Measurements from ENCODE around the gene NAA40.

The NAA40 gene

GRCh38 chr11:63978551-63979239 lies 39.9 kb downstream of the NAA40 start:
- POLR2A ChIA-PET, result no interaction called here
- TF ChIP-seq BHLHE40 (IDR thresholded peaks at IDR 0.05; ENCODE audit: borderline replicate concordance) (no peak), TARDBP (IDR thresholded peaks at IDR 0.05) (no peak), LEF1 (IDR thresholded peaks at IDR 0.05; ENCODE audit: borderline replicate concordance) (no peak), FOXA1 (IDR thresholded peaks at IDR 0.05) (no peak), CTBP1 (IDR thresholded peaks at IDR 0.05; ENCODE audit: borderline replicate concordance) (no peak), NFRKB (IDR thresholded peaks at IDR 0.05) (no peak), ELF4 (IDR thresholded peaks at IDR 0.05) (no peak), SUZ12 (IDR thresholded peaks at IDR 0.05) (no peak), PKNOX1 (IDR thresholded peaks at IDR 0.05) (no peak), FOXM1 (IDR thresholded peaks at IDR 0.05; ENCODE audit: borderline replicate concordance) (no peak)
- CTCF ChIA-PET, result no interaction called here
- DNase-seq (ENCODE audit: extremely low spot score), result no peak

GRCh38 chr11:63979426-63979825 lies 40.6 kb downstream of the NAA40 start:
- POLR2A ChIA-PET, result no interaction called here
- DNase-seq (ENCODE audit: extremely low spot score), result no peak
- TF ChIP-seq BHLHE40 (IDR thresholded peaks at IDR 0.05; ENCODE audit: borderline replicate concordance) (no peak), NFRKB (IDR thresholded peaks at IDR 0.05) (no peak), FOXA1 (IDR thresholded peaks at IDR 0.05) (no peak), LEF1 (IDR thresholded peaks at IDR 0.05; ENCODE audit: borderline replicate concordance) (no peak), ELF4 (IDR thresholded peaks at IDR 0.05) (no peak), PKNOX1 (IDR thresholded peaks at IDR 0.05) (no peak), L3MBTL2 (conservative IDR thresholded peaks at IDR 0.05) (no peak), CTBP1 (IDR thresholded peaks at IDR 0.05; ENCODE audit: borderline replicate concordance) (no peak), FOXK2 (IDR thresholded peaks at IDR 0.05) (no peak), SP1 (IDR thresholded peaks at IDR 0.05) (no peak), HDGF (IDR thresholded peaks at IDR 0.05; ENCODE audit: borderline replicate concordance) (no peak), TARDBP (IDR thresholded peaks at IDR 0.05) (no peak), ARNT (IDR thresholded peaks at IDR 0.05) (no peak), SUZ12 (IDR thresholded peaks at IDR 0.05) (no peak), FOXM1 (IDR thresholded peaks at IDR 0.05; ENCODE audit: borderline replicate concordance) (no peak), ZNF384 (IDR thresholded peaks at IDR 0.05) (no peak)
- CTCF ChIA-PET, result no interaction called here

GRCh38 chr11:63985812-63986155 lies 47.0 kb downstream of the NAA40 start:
- no peak for DNase-seq (ENCODE audit: extremely low spot score)
- POLR2A ChIA-PET, result interaction anchor here (1.2 to 1.5 kb wide), 2 partner anchors 9 to 11 kb away, joined by 4 to 9 read pairs; partner anchors contain the start of gene COX8A
- CTCF ChIA-PET, result no interaction called here
- TF ChIP-seq FOXK2 (IDR thresholded peaks at IDR 0.05) (no peak), CTBP1 (IDR thresholded peaks at IDR 0.05; ENCODE audit: borderline replicate concordance) (no peak), TARDBP (IDR thresholded peaks at IDR 0.05) (no peak), NFRKB (IDR thresholded peaks at IDR 0.05) (no peak)

GRCh38 chr11:63986156-63986931 lies 47.5 kb downstream of the NAA40 start, which contains the start of gene OTUB1:
OTUB1 (plus strand) TSS chr11:63986438; CDS start chr11:63986457, 19 bp downstream.
- ChIA-PET CTCF (no interaction called here), POLR2A (interaction anchor here (1.2 to 1.5 kb wide), 2 partner anchors 9 to 12 kb away, joined by 4 to 9 read pairs; partner anchors contain the start of gene COX8A)
- DNase-seq (ENCODE audit: extremely low spot score), result peak; percentile 94
- no peak for TF ChIP-seq FOXM1 (IDR thresholded peaks at IDR 0.05; ENCODE audit: borderline replicate concordance)
- TF ChIP-seq ELF4 (IDR thresholded peaks at IDR 0.05), result peak; percentile 95

- TF ChIP-seq SP1 (IDR thresholded peaks at IDR 0.05) (no peak), ELF4 (IDR thresholded peaks at IDR 0.05) (no peak), NFRKB (IDR thresholded peaks at IDR 0.05) (no peak), TARDBP (IDR thresholded peaks at IDR 0.05) (no peak), L3MBTL2 (conservative IDR thresholded peaks at IDR 0.05) (0 out of 2 replicates have a peak, but pooled peaks have one; percentile 12)
- DNase-seq (ENCODE audit: extremely low spot score), result no peak
- ChIA-PET CTCF (no interaction called here), POLR2A (no interaction called here)
These were observed 48.2 kb downstream of the NAA40 start for GRCh38 chr11:63986932-63987513.

- POLR2A ChIA-PET, result no interaction called here
- DNase-seq (ENCODE audit: extremely low spot score), result no peak
- CTCF ChIA-PET, result no interaction called here
- TF ChIP-seq TARDBP (IDR thresholded peaks at IDR 0.05), result no peak
- TF ChIP-seq ARNT (IDR thresholded peaks at IDR 0.05), result no peak
- TF ChIP-seq ELF4 (IDR thresholded peaks at IDR 0.05), result no peak
- TF ChIP-seq LEF1 (IDR thresholded peaks at IDR 0.05; ENCODE audit: borderline replicate concordance), result no peak
- no peak for TF ChIP-seq NFRKB (IDR thresholded peaks at IDR 0.05)
- no peak for TF ChIP-seq SUZ12 (IDR thresholded peaks at IDR 0.05)
- TF ChIP-seq FOXK2 (IDR thresholded peaks at IDR 0.05), result no peak
- no peak for TF ChIP-seq ZNF384 (IDR thresholded peaks at IDR 0.05)
- no peak for TF ChIP-seq L3MBTL2 (conservative IDR thresholded peaks at IDR 0.05)
- no peak for TF ChIP-seq SP1 (IDR thresholded peaks at IDR 0.05)
- no peak for TF ChIP-seq HDGF (IDR thresholded peaks at IDR 0.05; ENCODE audit: borderline replicate concordance)
- TF ChIP-seq FOXM1 (IDR thresholded peaks at IDR 0.05; ENCODE audit: borderline replicate concordance), result no peak
These were observed 52.8 kb downstream of the NAA40 start for GRCh38 chr11:63991558-63991957.

GRCh38 chr11:63993100-63993499 lies 54.3 kb downstream of the NAA40 start:
- CTCF ChIA-PET, result no interaction called here
- POLR2A ChIA-PET, result no interaction called here
- no peak for DNase-seq (ENCODE audit: extremely low spot score)
- no peak for TF ChIP-seq ZNF384 (IDR thresholded peaks at IDR 0.05)
- TF ChIP-seq FOXA1 (IDR thresholded peaks at IDR 0.05), result no peak
- TF ChIP-seq L3MBTL2 (conservative IDR thresholded peaks at IDR 0.05), result no peak
- no peak for TF ChIP-seq BHLHE40 (IDR thresholded peaks at IDR 0.05; ENCODE audit: borderline replicate concordance)
- TF ChIP-seq FOXM1 (IDR thresholded peaks at IDR 0.05; ENCODE audit: borderline replicate concordance), result no peak
- no peak for TF ChIP-seq FOXK2 (IDR thresholded peaks at IDR 0.05)
- TF ChIP-seq SUZ12 (IDR thresholded peaks at IDR 0.05), result no peak
- no peak for TF ChIP-seq PKNOX1 (IDR thresholded peaks at IDR 0.05)
- TF ChIP-seq TARDBP (IDR thresholded peaks at IDR 0.05), result no peak
- no peak for TF ChIP-seq ARNT (IDR thresholded peaks at IDR 0.05)

Measured in HEK293T (cell line).